GM15510 (cell line): ENCODE measurements around the gene IGSF9B.

Experiments used
- POLR2A ChIP-seq: IDR thresholded peaks from 3 replicates; pipeline ENCODE4 v1.6.1; 2011; ENCODE audit warnings: borderline replicate concordance; ENCODE audit not compliant: insufficient read length; ENCODE audit errors: extremely low read depth

IGSF9B gene

GRCh38 chr11:133898031-133898769 is 58.6 kb downstream of the IGSF9B start:
- TF ChIP-seq POLR2A = no peak

GRCh38 chr11:133897331-133897650 is 59.5 kb downstream of the IGSF9B start:
- no peak for TF ChIP-seq POLR2A

- TF ChIP-seq POLR2A = no peak
These were observed 60.0 kb downstream of the IGSF9B start for GRCh38 chr11:133896642-133897330.

- no peak for TF ChIP-seq POLR2A
These were observed 60.7 kb downstream of the IGSF9B start for GRCh38 chr11:133896028-133896427.

GRCh38 chr11:133895551-133895950 is 61.2 kb downstream of the IGSF9B start:
- TF ChIP-seq POLR2A = no peak

GRCh38 chr11:133895061-133895479 is 61.7 kb downstream of the IGSF9B start:
- no peak for TF ChIP-seq POLR2A

- TF ChIP-seq POLR2A = no peak
These were observed 63.4 kb downstream of the IGSF9B start for GRCh38 chr11:133893381-133893780.

GRCh38 chr11:133892584-133893380 is 64.0 kb downstream of the IGSF9B start:
- TF ChIP-seq POLR2A = no peak

- TF ChIP-seq POLR2A = no peak
These were observed 64.6 kb downstream of the IGSF9B start for GRCh38 chr11:133892126-133892525.

- TF ChIP-seq POLR2A = no peak
These were observed 66.9 kb downstream of the IGSF9B start for GRCh38 chr11:133889893-133890292.

- TF ChIP-seq POLR2A = no peak
These were observed 67.6 kb downstream of the IGSF9B start for GRCh38 chr11:133889188-133889587.

GRCh38 chr11:133887692-133888332 is 69.0 kb downstream of the IGSF9B start:
- no peak for TF ChIP-seq POLR2A

GRCh38 chr11:133886029-133886428 is 70.7 kb downstream of the IGSF9B start:
- TF ChIP-seq POLR2A = no peak

GRCh38 chr11:133872160-133872559 is 84.6 kb downstream of the IGSF9B start:
- no peak for TF ChIP-seq POLR2A

GRCh38 chr11:133867456-133867855 is 89.3 kb downstream of the IGSF9B start:
- TF ChIP-seq POLR2A = no peak
